Measurements from ENCODE around the gene CITED1. TPM values are rescaled to one million over a fixed set of nuclear protein-coding genes. Genes with fewer than 3 reads are reported as not detected.

CITED1 gene
- total and polyA plus RNA-seq, 2 donors (not counting 1 experiment from before 2014, with no cell fraction given): 0.17 TPM; not detected in 1

DNA sequence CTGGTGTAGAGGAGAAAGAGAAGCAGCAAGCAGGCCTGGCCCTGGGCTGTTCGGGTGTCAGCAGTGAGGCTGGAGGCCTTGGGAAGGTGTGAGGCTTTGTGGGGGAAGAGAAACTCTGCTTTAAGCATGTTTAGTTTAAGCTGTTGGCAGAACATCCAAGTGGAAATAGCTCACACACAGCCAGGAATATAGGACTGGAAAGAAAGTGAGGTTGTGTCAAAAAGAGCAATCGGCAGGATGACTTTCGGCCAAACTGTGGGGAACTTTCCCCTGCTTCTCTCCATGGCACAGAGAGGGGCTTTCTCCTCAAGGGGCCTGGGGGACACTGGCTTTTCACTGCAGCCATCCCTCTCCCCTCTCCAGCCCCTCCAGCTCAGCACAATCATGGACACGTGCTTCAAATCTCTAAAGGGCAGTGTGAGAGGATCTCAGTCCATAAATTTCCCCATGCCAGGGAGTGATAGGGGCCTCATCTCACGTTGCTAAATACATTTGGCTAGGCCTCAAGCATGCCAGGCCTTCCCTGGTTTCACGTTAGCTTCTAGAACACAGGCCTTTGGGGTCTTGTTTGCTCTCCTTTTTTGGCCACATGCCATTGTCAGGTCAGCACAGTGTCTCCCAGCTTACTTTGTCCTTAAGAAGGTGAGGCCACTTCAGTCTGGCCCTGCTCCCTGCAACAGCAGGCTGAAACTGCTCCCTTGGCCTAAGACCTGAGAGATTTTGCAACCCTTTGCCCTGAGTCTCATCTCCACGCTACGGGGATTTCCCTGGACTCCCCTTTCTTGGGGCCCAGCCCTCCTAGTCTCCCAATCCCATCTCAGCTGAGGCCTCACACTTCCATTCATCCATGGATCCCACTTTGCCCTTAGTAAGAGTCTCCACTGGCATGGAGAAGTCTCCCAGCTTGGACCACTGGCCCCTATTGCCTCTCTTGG, 8.3 kb upstream of the CITED1 start:
- Histone ChIP-seq H3K4me3 (replicated peaks in 1 of 4; ENCODE audit: control extremely low read depth in 1 of 4, insufficient read depth in 1 of 4, low read depth in 3 of 4, low read length in 4 of 4) (no peak overlapping the region), H3K27me3 (ENCODE audit: control insufficient read depth, insufficient read depth, low read length) (peaks cover 8% of the 10 kb centered on the region), H4K20me1 (ENCODE audit: control insufficient read depth, extremely low read depth, insufficient read depth, low read length) (no peaks in the 10 kb centered on the region), H3K9ac (ENCODE audit: insufficient read depth, low read length) (no peak overlapping the region), H3K4me1 (ENCODE audit: control insufficient read depth, extremely low read depth, insufficient read depth, low read length) (no peaks in the 10 kb centered on the region), H3K36me3 (ENCODE audit: control insufficient read depth, insufficient read depth, low read length) (no peaks in the 10 kb centered on the region), H3K27ac (ENCODE audit: insufficient read depth, low read length) (no peak overlapping the region), H2AFZ (ENCODE audit: low read length) (no peak overlapping the region), H3K79me2 (ENCODE audit: control insufficient read depth, insufficient read depth, low read length) (no peaks in the 10 kb centered on the region), H3K4me2 (ENCODE audit: extremely low read depth, insufficient read depth, low read length) (no peak overlapping the region), H3K9me3 (ENCODE audit: control insufficient read depth, insufficient read depth, low read depth, low read length) (no peaks in the 10 kb centered on the region)
- TF ChIP-seq, protein P1, sequence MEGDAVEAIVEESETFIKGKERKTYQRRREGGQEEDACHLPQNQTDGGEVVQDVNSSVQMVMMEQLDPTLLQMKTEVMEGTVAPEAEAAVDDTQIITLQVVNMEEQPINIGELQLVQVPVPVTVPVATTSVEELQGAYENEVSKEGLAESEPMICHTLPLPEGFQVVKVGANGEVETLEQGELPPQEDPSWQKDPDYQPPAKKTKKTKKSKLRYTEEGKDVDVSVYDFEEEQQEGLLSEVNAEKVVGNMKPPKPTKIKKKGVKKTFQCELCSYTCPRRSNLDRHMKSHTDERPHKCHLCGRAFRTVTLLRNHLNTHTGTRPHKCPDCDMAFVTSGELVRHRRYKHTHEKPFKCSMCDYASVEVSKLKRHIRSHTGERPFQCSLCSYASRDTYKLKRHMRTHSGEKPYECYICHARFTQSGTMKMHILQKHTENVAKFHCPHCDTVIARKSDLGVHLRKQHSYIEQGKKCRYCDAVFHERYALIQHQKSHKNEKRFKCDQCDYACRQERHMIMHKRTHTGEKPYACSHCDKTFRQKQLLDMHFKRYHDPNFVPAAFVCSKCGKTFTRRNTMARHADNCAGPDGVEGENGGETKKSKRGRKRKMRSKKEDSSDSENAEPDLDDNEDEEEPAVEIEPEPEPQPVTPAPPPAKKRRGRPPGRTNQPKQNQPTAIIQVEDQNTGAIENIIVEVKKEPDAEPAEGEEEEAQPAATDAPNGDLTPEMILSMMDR (conservative IDR thresholded peaks at IDR 0.05 in 1 of 2, IDR thresholded peaks at IDR 0.05 in 1 of 2; ENCODE audit: low read depth in 1 of 2, low read length in 2 of 2): no peak
- TF ChIP-seq EZH2 (IDR thresholded peaks at IDR 0.05; ENCODE audit: low read length, missing control alignments): no peak
- no peak for DNase-seq (ENCODE audit: low read depth in 2 of 2)

DNA sequence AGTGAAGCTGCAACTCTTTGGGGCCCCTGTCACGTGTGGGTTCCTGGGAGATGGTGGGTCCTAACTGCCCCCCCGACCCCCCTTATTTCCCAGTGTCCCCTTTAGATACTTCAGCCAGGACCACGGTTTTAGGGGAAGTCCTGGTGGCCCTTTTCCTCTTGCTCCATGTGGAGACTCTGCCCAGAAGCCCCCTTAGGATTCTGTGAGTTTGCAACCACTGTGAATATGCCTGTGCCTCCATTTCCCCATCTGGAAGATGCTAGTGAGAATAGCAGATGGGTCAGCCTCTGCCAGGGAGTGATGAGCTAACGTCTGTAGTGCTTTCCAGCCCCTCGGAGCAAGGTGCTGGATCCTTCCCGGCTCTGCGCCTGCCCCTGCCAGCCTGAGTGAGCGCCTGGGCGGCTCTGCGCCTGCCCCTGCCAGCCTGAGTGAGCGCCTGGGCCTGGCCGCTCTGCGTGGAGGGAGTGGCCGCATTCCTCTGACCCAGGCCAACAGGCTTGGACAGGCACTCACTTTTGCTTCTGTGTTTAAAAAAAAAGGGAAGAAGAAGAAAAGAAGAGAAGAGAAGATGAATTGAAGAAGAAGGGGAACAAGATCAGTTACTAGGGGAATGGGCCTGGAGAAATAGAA, 6.7 kb upstream of the CITED1 start:
- H3K9me3 ChIP-seq (ENCODE audit: control insufficient read depth, insufficient read depth, low read depth, low read length): no peaks in the 10 kb centered on the region
- no peak overlapping the region for H3K4me2 ChIP-seq (ENCODE audit: extremely low read depth, insufficient read depth, low read length)
- H3K36me3 ChIP-seq (ENCODE audit: control insufficient read depth, insufficient read depth, low read length): no peaks in the 10 kb centered on the region
- no peak for TF ChIP-seq EZH2 (IDR thresholded peaks at IDR 0.05; ENCODE audit: low read length, missing control alignments)
- TF ChIP-seq, protein P1 (conservative IDR thresholded peaks at IDR 0.05 in 1 of 2, IDR thresholded peaks at IDR 0.05 in 1 of 2; ENCODE audit: low read depth in 1 of 2, low read length in 2 of 2): no peak
- no peak overlapping the region for H3K9ac ChIP-seq (ENCODE audit: insufficient read depth, low read length)
- H3K4me1 ChIP-seq (ENCODE audit: control insufficient read depth, extremely low read depth, insufficient read depth, low read length): no peaks in the 10 kb centered on the region
- no peak for DNase-seq (ENCODE audit: low read depth in 2 of 2)
- H3K27ac ChIP-seq (ENCODE audit: insufficient read depth, low read length): no peak overlapping the region
- no peak overlapping the region for H2AFZ ChIP-seq (ENCODE audit: low read length)
- no peaks in the 10 kb centered on the region for H3K79me2 ChIP-seq (ENCODE audit: control insufficient read depth, insufficient read depth, low read length)
- H3K27me3 ChIP-seq (ENCODE audit: control insufficient read depth, insufficient read depth, low read length): peaks cover 21% of the 10 kb centered on the region
- H4K20me1 ChIP-seq (ENCODE audit: control insufficient read depth, extremely low read depth, insufficient read depth, low read length): no peaks in the 10 kb centered on the region
- H3K4me3 ChIP-seq (replicated peaks in 1 of 4; ENCODE audit: control extremely low read depth in 1 of 4, insufficient read depth in 1 of 4, low read depth in 3 of 4, low read length in 4 of 4): no peak overlapping the region

DNA sequence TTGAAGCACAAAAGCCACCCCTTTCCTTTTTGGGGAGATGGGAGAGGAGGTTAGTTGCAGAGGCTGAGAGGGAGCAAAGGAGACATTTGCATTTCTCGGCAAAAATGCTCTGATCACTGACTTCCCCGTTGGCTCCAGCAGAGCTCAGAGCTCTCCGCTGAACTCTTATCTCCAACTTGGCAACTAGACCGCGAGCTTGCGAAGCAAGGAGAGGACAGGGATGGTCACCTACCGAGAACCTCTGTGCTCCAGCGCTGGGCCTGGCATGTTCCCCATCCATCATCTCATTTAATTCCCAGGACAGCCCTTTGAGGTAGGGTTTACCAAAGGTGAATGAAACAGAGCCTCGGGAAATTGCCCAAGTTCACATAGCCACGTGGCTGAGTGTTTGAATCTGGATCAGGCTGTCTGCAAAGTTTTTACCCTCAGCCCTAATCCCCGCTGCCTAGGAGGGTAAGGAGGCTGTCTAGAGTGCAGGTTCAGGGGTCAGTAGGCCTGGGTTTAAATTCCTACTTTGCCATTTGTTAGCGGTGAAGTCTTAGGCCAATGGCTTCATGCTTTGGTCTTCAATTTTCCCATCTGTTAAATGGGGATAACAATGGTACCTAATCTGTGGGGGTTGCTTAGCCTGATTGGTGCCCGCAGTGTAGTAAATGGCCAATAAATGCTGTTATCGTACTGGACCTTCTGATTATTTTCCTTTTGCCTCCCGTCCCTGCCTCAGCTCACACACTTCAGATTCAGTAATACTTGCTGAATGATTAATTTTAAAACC, 3.8 kb upstream of the CITED1 start:
- H3K27me3 ChIP-seq (ENCODE audit: control insufficient read depth, insufficient read depth, low read length): peaks cover 39% of the 10 kb centered on the region
- H3K9me3 ChIP-seq (ENCODE audit: control insufficient read depth, insufficient read depth, low read depth, low read length): no peaks in the 10 kb centered on the region
- no peaks in the 10 kb centered on the region for H3K4me1 ChIP-seq (ENCODE audit: control insufficient read depth, extremely low read depth, insufficient read depth, low read length)
- H3K4me3 ChIP-seq (replicated peaks in 1 of 4; ENCODE audit: control extremely low read depth in 1 of 4, insufficient read depth in 1 of 4, low read depth in 3 of 4, low read length in 4 of 4): peak overlapping the region in 1 of 4 experiments; percentile 55
- H3K27ac ChIP-seq (ENCODE audit: insufficient read depth, low read length): no peak overlapping the region
- H3K9ac ChIP-seq (ENCODE audit: insufficient read depth, low read length): no peak overlapping the region
- H3K36me3 ChIP-seq (ENCODE audit: control insufficient read depth, insufficient read depth, low read length): no peaks in the 10 kb centered on the region
- peak overlapping the region; percentile 82 for H3K4me2 ChIP-seq (ENCODE audit: extremely low read depth, insufficient read depth, low read length)
- TF ChIP-seq EZH2 (IDR thresholded peaks at IDR 0.05; ENCODE audit: low read length, missing control alignments): no peak
- TF ChIP-seq, protein P1 (conservative IDR thresholded peaks at IDR 0.05 in 1 of 2, IDR thresholded peaks at IDR 0.05 in 1 of 2; ENCODE audit: low read depth in 1 of 2, low read length in 2 of 2): no peak
- H4K20me1 ChIP-seq (ENCODE audit: control insufficient read depth, extremely low read depth, insufficient read depth, low read length): no peaks in the 10 kb centered on the region
- DNase-seq (ENCODE audit: low read depth in 2 of 2): peak in 1 of 2 donors; percentile 7
- no peak overlapping the region for H2AFZ ChIP-seq (ENCODE audit: low read length)
- H3K79me2 ChIP-seq (ENCODE audit: control insufficient read depth, insufficient read depth, low read length): no peaks in the 10 kb centered on the region
